CD4-positive, alpha-beta T cell treated with Interleukin-12 subunit alpha and Interleukin-12 subunit beta, for 1 hour (primary cell): Measurements from ENCODE around the gene DGKQ.
A peak's percentile ranks its signal among the peaks of the same experiment; 100 is the strongest.
"Not testable (repeated sequence)": the region's sequence is repeated elsewhere in the genome, so short reads cannot be mapped to it uniquely, and the experiment has no call there.

Experiments
- DNase-seq: peaks from one replicate; pipeline ENCODE4 v3.0.0-alpha.2; 2020

DGKQ gene

GRCh38 chr4:947491-947971, 25.8 kb downstream of the DGKQ start:
- DNase-seq = no peak

- DNase-seq = no peak
These were observed 26.6 kb downstream of the DGKQ start for GRCh38 chr4:946517-947471.

GRCh38 chr4:946103-946450, 27.3 kb downstream of the DGKQ start:
- no peak for DNase-seq

- DNase-seq = no peak
These were observed 27.9 kb downstream of the DGKQ start for GRCh38 chr4:945274-946102.

GRCh38 chr4:939508-939907, 33.9 kb downstream of the DGKQ start:
- not testable (repeated sequence) for DNase-seq

- no peak for DNase-seq
These were observed 40.7 kb downstream of the DGKQ start for GRCh38 chr4:932713-933070.

GRCh38 chr4:931960-932712, 41.2 kb downstream of the DGKQ start, which contains the start of the genes GAK and TMEM175:
TSS of gene GAK (minus strand) at chr4:932316. CDS start at chr4:932187, 129 bp downstream.
TSS of gene TMEM175 (plus strand) at chr4:932460. CDS start at chr4:947740, 15,280 bp downstream.
- DNase-seq = peak; percentile 97

GRCh38 chr4:931194-931959, 42.0 kb downstream of the DGKQ start:
- DNase-seq = peak; percentile 40

- no peak for DNase-seq
These were observed 42.6 kb downstream of the DGKQ start for GRCh38 chr4:930827-931193.

GRCh38 chr4:930028-930551, 43.3 kb downstream of the DGKQ start:
- DNase-seq = no peak

- no peak for DNase-seq
These were observed 44.1 kb downstream of the DGKQ start for GRCh38 chr4:929096-929765.

GRCh38 chr4:927566-927965, 45.8 kb downstream of the DGKQ start:
- DNase-seq = not testable (repeated sequence)

GRCh38 chr4:926538-926937, 46.8 kb downstream of the DGKQ start:
- no peak for DNase-seq

GRCh38 chr4:925771-926500, 47.4 kb downstream of the DGKQ start:
- no peak for DNase-seq

- DNase-seq = no peak
These were observed 48.2 kb downstream of the DGKQ start for GRCh38 chr4:925171-925570.

- DNase-seq = peak; percentile 40
These were observed 49.0 kb downstream of the DGKQ start for GRCh38 chr4:924107-925096.

- no peak for DNase-seq
These were observed 51.5 kb downstream of the DGKQ start for GRCh38 chr4:921830-922331.

- DNase-seq = not testable (repeated sequence)
These were observed 54.2 kb downstream of the DGKQ start for GRCh38 chr4:919004-919680.
